Neural crest cell (in vitro differentiated cells): ENCODE measurements around the gene WDR4. TPM values are rescaled to one million over a fixed set of nuclear protein-coding genes. Genes with fewer than 3 reads are reported as not detected.

Experiments
- DNase-seq: peaks from one replicate; pipeline ENCODE4 v3.0.0; 2021; ENCODE audit warnings: low read depth, mixed read lengths, low spot score
- H3K27ac Mint-ChIP-seq: one replicate; pipeline ENCODE4 v1.8.0; 2021; ENCODE audit warnings: mild to moderate bottlenecking, mixed read lengths; ENCODE audit not compliant: unreplicated experiment
- H3K27me3 Mint-ChIP-seq: 2 replicates; pipeline ENCODE4 v1.8.0; 2021; ENCODE audit warnings: low read depth, mild to moderate bottlenecking, mixed read lengths
- H3K36me3 Mint-ChIP-seq: 2 replicates; pipeline ENCODE4 v1.8.0; 2021; ENCODE audit warnings: low read depth, mild to moderate bottlenecking, mixed read lengths
- H3K4me1 Mint-ChIP-seq: 2 replicates; pipeline ENCODE4 v1.8.0; 2021; ENCODE audit warnings: mixed read lengths
- H3K4me3 Mint-ChIP-seq: one replicate; pipeline ENCODE4 v1.8.0; 2021; ENCODE audit warnings: mild to moderate bottlenecking, mixed read lengths
- H3K9me3 Mint-ChIP-seq: 2 replicates; pipeline ENCODE4 v1.8.0; 2021; ENCODE audit warnings: mixed read lengths
- CTCF ChIP-seq: fragments of 200-600 bp; sonication (generic); conservative IDR thresholded peaks from 2 replicates; pipeline ENCODE4 v1.5.0; 2021; ENCODE audit warnings: antibody characterized with exemption, mild to moderate bottlenecking
- total RNA-seq: library from RNA; stranded (reverse); gene quantifications from 2 replicates; pipeline ENCODE4 v1.2.1, GENCODE V29; 2021

Gene WDR4
- total RNA-seq, 1 donor from 2014 or later, result 38.0 TPM

DNA sequence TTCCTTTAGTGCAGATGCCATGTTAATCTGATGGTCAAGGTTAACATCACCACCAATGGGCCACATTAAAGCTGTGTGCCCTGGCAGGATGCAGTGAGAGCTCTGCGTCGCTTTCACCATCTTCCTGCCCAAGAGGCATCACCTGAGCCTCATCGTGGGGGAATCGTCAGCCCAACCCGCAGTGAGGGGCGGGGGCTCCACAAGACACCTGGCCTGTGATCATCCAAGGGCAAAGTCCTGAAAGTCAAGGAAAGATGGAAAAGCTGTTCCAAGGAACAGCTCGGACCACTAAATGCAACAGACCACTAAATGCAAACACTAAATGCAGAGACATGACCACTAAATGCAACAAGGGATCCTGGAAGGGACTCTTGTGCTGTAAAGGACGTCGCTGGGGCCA, 49.9 kb downstream of the WDR4 start:
- peaks cover 13% of the 10 kb centered on the region for H3K9me3 Mint-ChIP-seq
- no peaks in the 10 kb centered on the region for H3K36me3 Mint-ChIP-seq
- peaks cover 9% of the 10 kb centered on the region for H3K4me1 Mint-ChIP-seq
- no peak for TF ChIP-seq CTCF
- H3K27ac Mint-ChIP-seq, result no peak overlapping the region
- H3K4me3 Mint-ChIP-seq, result no peak overlapping the region
- DNase-seq, result no peak
- peaks cover 64% of the 10 kb centered on the region for H3K27me3 Mint-ChIP-seq

GRCh38 chr21:42827588-42827987, 51.8 kb downstream of the WDR4 start:
- TF ChIP-seq CTCF, result no peak
- H3K27ac Mint-ChIP-seq, result no peak overlapping the region
- no peak overlapping the region for H3K4me3 Mint-ChIP-seq
- no peaks in the 10 kb centered on the region for H3K36me3 Mint-ChIP-seq
- H3K9me3 Mint-ChIP-seq, result peaks cover 13% of the 10 kb centered on the region
- H3K4me1 Mint-ChIP-seq, result no peaks in the 10 kb centered on the region
- DNase-seq, result no peak
- H3K27me3 Mint-ChIP-seq, result peaks cover 53% of the 10 kb centered on the region

GRCh38 chr21:42820616-42821465, 58.5 kb downstream of the WDR4 start:
- H3K4me3 Mint-ChIP-seq, result no peak overlapping the region
- no peak overlapping the region for H3K27ac Mint-ChIP-seq
- H3K36me3 Mint-ChIP-seq, result peaks cover 4% of the 10 kb centered on the region
- H3K4me1 Mint-ChIP-seq, result no peaks in the 10 kb centered on the region
- no peak for DNase-seq
- no peak for TF ChIP-seq CTCF
- H3K27me3 Mint-ChIP-seq, result peaks cover 11% of the 10 kb centered on the region
- H3K9me3 Mint-ChIP-seq, result peaks cover 6% of the 10 kb centered on the region

DNA sequence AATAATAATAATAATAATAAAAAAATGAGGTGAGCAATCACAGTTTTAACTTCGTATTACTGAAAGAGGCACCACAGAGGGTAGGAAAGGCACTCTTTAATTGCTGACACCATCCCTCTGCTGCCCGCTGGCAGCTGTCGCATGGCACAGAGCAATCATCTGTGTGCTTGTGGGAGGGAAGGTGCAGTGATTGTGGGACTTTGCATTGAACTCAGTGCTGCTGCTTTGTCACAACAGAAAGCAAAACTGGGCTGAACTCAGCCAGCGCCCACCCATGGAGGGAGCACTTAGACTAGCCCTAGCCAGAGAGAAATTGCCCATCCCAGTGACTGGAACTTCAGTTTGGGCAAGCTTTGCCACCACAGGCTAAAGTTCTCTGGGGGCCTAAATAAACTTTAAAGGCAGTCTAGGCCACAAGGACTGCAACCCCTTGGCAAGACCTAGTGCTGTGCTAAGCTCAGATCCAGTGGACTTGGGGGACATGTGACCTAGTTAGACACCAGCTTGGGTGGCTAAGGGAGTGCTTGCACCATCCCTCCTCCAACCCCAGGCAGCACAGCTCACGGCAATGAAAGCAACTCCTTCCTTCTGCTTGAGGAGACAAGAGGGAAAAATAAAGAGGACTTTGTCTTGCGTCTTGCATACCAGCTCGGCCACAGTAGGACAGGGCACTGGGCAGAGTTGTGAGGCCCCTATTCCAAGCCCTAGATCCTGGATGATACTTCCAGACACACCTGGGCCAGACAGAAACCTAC, 59.3 kb downstream of the WDR4 start:
- no peaks in the 10 kb centered on the region for H3K4me1 Mint-ChIP-seq
- no peak overlapping the region for H3K4me3 Mint-ChIP-seq
- peaks cover 4% of the 10 kb centered on the region for H3K9me3 Mint-ChIP-seq
- H3K27ac Mint-ChIP-seq, result no peak overlapping the region
- peaks cover 5% of the 10 kb centered on the region for H3K36me3 Mint-ChIP-seq
- DNase-seq, result no peak
- TF ChIP-seq CTCF, result no peak
- peaks cover 3% of the 10 kb centered on the region for H3K27me3 Mint-ChIP-seq

DNA sequence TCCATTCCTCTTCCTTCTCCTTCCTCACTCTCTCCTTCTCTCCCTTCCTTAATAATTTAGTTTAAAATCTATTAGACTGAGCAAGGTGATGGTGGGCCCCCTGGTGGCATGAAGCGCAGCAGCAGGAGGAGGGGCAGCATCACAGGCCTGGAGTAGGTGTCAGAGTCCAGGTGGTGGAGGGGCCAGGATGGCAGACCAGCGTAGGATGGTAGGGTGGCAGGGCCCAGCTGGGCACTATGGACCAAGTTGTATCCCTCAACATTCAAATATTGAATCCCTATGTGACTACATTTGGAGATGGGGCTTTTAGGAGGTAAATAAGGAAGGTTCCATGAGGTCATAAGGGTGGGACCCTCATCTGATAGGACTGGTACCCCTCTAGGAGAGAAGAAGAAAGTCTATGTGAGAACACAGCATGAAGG, 61.0 kb downstream of the WDR4 start:
- peaks cover 6% of the 10 kb centered on the region for H3K9me3 Mint-ChIP-seq
- TF ChIP-seq CTCF, result peak; percentile 75
- H3K4me1 Mint-ChIP-seq, result no peaks in the 10 kb centered on the region
- DNase-seq, result no peak
- no peaks in the 10 kb centered on the region for H3K27me3 Mint-ChIP-seq
- H3K27ac Mint-ChIP-seq, result no peak overlapping the region
- peaks cover 6% of the 10 kb centered on the region for H3K36me3 Mint-ChIP-seq
- no peak overlapping the region for H3K4me3 Mint-ChIP-seq
